ENCODE results near the gene KRR1.
"Not testable (repeated sequence)": the region's sequence is repeated elsewhere in the genome, so short reads cannot be mapped to it uniquely, and the experiment has no call there.

DNA sequence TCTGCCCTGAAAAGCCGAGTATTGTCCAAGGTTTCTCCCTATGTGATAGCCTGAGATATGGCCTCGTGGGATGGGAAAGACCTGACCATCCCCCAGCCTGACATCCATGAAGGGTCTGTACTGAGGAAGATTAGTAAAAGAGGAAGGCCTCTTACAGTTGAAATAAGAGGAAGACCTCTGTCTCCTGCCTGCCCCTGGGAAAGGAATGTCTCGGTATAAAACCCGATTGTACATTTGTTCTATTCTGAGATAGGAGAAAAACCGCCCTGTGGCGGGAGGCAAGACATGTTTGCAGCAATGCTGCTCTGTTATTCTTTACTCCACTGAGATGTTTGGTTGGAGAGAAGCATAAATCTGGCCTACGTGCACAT lies 66.3 kb downstream of the KRR1 start:
- TF ChIP-seq, protein P1, sequence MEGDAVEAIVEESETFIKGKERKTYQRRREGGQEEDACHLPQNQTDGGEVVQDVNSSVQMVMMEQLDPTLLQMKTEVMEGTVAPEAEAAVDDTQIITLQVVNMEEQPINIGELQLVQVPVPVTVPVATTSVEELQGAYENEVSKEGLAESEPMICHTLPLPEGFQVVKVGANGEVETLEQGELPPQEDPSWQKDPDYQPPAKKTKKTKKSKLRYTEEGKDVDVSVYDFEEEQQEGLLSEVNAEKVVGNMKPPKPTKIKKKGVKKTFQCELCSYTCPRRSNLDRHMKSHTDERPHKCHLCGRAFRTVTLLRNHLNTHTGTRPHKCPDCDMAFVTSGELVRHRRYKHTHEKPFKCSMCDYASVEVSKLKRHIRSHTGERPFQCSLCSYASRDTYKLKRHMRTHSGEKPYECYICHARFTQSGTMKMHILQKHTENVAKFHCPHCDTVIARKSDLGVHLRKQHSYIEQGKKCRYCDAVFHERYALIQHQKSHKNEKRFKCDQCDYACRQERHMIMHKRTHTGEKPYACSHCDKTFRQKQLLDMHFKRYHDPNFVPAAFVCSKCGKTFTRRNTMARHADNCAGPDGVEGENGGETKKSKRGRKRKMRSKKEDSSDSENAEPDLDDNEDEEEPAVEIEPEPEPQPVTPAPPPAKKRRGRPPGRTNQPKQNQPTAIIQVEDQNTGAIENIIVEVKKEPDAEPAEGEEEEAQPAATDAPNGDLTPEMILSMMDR (conservative IDR thresholded peaks at IDR 0.05; ENCODE audit: low read depth in 2 of 2) = not testable (repeated sequence)
- TF ChIP-seq STAT1 (IDR thresholded peaks at IDR 0.05; ENCODE audit: unreplicated experiment); POLR2AphosphoS5 (IDR thresholded peaks at IDR 0.05; ENCODE audit: low read depth); EZH2phosphoT487 (IDR thresholded peaks at IDR 0.05; ENCODE audit: unreplicated experiment); JUNB (IDR thresholded peaks at IDR 0.05; ENCODE audit: unreplicated experiment); EZH2 (IDR thresholded peaks at IDR 0.05; ENCODE audit: low read depth, unreplicated experiment); ZNF114 (CRISPR knock-in tag; IDR thresholded peaks at IDR 0.05); CREB1 (CRISPR knock-in tag; IDR thresholded peaks at IDR 0.05; ENCODE audit: low read depth): not testable (repeated sequence)
- TF ChIP-seq, protein P2, sequence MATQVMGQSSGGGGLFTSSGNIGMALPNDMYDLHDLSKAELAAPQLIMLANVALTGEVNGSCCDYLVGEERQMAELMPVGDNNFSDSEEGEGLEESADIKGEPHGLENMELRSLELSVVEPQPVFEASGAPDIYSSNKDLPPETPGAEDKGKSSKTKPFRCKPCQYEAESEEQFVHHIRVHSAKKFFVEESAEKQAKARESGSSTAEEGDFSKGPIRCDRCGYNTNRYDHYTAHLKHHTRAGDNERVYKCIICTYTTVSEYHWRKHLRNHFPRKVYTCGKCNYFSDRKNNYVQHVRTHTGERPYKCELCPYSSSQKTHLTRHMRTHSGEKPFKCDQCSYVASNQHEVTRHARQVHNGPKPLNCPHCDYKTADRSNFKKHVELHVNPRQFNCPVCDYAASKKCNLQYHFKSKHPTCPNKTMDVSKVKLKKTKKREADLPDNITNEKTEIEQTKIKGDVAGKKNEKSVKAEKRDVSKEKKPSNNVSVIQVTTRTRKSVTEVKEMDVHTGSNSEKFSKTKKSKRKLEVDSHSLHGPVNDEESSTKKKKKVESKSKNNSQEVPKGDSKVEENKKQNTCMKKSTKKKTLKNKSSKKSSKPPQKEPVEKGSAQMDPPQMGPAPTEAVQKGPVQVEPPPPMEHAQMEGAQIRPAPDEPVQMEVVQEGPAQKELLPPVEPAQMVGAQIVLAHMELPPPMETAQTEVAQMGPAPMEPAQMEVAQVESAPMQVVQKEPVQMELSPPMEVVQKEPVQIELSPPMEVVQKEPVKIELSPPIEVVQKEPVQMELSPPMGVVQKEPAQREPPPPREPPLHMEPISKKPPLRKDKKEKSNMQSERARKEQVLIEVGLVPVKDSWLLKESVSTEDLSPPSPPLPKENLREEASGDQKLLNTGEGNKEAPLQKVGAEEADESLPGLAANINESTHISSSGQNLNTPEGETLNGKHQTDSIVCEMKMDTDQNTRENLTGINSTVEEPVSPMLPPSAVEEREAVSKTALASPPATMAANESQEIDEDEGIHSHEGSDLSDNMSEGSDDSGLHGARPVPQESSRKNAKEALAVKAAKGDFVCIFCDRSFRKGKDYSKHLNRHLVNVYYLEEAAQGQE (IDR thresholded peaks at IDR 0.05; ENCODE audit: unreplicated experiment) = not testable (repeated sequence)
- TF ChIP-seq, protein P3, sequence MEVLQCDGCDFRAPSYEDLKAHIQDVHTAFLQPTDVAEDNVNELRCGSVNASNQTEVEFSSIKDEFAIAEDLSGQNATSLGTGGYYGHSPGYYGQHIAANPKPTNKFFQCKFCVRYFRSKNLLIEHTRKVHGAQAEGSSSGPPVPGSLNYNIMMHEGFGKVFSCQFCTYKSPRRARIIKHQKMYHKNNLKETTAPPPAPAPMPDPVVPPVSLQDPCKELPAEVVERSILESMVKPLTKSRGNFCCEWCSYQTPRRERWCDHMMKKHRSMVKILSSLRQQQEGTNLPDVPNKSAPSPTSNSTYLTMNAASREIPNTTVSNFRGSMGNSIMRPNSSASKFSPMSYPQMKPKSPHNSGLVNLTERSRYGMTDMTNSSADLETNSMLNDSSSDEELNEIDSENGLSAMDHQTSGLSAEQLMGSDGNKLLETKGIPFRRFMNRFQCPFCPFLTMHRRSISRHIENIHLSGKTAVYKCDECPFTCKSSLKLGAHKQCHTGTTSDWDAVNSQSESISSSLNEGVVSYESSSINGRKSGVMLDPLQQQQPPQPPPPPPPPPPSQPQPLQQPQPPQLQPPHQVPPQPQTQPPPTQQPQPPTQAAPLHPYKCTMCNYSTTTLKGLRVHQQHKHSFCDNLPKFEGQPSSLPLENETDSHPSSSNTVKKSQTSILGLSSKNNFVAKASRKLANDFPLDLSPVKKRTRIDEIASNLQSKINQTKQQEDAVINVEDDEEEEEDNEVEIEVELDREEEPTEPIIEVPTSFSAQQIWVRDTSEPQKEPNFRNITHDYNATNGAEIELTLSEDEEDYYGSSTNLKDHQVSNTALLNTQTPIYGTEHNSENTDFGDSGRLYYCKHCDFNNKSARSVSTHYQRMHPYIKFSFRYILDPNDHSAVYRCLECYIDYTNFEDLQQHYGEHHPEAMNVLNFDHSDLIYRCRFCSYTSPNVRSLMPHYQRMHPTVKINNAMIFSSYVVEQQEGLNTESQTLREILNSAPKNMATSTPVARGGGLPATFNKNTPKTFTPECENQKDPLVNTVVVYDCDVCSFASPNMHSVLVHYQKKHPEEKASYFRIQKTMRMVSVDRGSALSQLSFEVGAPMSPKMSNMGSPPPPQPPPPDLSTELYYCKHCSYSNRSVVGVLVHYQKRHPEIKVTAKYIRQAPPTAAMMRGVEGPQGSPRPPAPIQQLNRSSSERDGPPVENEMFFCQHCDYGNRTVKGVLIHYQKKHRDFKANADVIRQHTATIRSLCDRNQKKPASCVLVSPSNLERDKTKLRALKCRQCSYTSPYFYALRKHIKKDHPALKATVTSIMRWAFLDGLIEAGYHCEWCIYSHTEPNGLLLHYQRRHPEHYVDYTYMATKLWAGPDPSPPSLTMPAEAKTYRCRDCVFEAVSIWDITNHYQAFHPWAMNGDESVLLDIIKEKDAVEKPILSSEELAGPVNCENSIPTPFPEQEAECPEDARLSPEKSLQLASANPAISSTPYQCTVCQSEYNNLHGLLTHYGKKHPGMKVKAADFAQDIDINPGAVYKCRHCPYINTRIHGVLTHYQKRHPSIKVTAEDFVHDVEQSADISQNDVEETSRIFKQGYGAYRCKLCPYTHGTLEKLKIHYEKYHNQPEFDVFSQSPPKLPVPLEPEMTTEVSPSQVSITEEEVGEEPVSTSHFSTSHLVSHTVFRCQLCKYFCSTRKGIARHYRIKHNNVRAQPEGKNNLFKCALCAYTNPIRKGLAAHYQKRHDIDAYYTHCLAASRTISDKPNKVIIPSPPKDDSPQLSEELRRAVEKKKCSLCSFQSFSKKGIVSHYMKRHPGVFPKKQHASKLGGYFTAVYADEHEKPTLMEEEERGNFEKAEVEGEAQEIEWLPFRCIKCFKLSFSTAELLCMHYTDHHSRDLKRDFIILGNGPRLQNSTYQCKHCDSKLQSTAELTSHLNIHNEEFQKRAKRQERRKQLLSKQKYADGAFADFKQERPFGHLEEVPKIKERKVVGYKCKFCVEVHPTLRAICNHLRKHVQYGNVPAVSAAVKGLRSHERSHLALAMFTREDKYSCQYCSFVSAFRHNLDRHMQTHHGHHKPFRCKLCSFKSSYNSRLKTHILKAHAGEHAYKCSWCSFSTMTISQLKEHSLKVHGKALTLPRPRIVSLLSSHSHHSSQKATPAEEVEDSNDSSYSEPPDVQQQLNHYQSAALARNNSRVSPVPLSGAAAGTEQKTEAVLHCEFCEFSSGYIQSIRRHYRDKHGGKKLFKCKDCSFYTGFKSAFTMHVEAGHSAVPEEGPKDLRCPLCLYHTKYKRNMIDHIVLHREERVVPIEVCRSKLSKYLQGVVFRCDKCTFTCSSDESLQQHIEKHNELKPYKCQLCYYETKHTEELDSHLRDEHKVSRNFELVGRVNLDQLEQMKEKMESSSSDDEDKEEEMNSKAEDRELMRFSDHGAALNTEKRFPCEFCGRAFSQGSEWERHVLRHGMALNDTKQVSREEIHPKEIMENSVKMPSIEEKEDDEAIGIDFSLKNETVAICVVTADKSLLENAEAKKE (CRISPR knock-in tag; IDR thresholded peaks at IDR 0.05) = not testable (repeated sequence)
